HG02852 (cell line): ENCODE measurements around the gene UNC5B.

Experiments used
- ATAC-seq: cut with Tn5 transposase; IDR thresholded peaks from one replicate; pipeline ENCODE4 v1.9.1; 2021; ENCODE audit warnings: mild to moderate bottlenecking, moderate library complexity; ENCODE audit not compliant: unreplicated experiment

UNC5B gene

DNA sequence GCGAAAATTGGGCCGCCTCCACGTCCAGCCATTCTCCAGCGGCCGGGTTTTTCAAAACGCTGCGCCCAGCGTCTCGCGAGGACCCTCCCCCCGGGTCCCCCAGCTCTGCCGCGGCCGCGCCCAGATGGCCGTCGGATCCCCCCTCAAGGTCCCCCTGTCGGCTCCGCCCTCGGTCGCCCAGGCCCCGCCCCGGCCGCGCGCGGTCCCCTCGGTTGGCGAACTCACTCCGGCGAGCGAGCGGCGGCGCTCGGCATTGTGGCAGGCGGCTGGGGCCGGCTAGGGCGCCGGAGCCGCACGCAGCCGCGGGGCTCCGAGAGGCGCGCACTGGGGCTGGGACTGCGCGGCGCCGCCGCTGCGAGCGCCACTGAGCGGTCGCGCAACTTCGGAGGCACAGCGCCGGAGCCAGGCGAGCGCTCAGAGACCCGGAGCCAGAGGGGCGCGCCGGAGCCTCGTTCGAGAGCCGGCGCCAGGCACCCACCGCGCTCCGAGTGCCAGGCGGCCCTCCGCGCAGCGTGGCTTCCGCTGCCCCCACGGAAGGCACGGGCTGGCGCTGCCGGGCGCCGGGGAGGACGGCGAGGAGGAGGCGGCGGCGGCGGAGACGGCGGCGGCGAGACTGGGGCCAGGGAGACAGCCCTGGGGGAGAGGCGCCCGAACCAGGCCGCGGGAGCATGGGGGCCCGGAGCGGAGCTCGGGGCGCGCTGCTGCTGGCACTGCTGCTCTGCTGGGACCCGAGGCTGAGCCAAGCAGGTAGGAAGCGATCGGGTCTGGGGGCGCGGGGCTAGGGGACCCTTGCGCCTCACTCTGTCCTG is at the start of gene UNC5B:
TSS of gene UNC5B (plus strand) at position 253 of the 809 bp plus-strand sequence. CDS start at position 669, 416 bp downstream.
- no peak for ATAC-seq

DNA sequence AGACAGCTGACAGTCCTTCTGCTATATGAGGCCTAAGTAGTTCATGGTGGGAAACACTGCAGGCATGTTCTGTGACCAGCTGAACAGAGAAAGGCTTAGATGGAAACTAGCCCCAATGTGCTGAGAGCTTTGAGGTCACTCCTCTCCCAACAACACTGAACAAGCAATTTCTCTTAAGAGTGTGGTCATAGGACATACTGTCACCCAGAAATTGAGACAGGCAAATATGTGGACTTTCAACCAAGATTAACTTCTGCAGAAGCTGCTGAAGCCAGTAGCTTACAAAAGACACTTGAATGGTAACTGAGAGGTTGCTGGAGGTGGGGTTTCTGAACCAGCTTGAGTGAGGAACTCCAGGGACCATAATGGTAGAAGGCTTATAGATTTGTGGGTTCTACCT is 38.9 kb upstream of the UNC5B start:
- ATAC-seq, result no peak

DNA sequence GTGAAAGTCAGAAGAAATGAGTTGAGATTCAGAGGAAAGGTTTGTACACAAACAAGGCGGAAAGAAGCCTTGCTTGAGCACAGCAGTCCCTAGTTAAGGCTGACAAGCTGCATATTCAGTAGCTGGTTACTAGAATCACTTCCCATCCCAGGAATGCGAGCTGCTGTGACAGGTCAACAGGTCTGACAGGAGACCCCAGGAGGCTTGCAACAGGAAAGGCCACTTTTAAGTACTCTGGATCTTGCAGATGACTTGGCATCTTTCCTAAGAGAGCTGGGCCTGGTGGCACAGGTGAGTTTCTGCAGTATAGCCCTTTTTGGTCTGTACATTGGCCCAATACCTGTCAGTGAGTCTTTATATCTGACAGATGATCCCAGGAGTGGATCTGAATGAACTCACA is 35.7 kb upstream of the UNC5B start:
- ATAC-seq, result no peak

DNA sequence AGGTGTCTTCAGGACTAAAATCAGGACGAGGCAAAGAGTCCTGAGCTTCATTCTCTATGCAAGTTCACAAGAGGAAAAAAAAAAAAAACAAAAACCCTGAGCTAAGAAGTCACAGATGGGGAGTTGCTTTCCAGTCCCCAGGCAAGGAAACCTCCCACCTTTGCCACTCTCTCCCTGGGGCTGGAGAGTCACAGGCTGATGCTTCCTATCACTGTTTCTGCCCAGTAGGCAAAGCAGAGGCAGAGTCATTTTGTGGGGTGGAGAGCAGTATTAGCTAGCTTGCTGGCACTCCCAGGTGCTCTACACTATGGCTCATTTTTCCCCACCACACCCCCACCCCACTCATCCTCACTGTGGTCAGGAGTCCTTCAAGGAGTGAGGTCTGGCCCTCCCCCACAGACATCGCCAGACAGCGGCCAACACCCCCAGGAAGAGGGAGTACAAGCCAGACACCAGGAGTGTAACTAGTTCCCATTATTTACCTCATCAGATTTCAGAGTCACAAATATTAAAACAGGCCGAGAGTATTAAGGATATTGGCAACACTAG is 34.6 kb upstream of the UNC5B start:
- ATAC-seq, result no peak

DNA sequence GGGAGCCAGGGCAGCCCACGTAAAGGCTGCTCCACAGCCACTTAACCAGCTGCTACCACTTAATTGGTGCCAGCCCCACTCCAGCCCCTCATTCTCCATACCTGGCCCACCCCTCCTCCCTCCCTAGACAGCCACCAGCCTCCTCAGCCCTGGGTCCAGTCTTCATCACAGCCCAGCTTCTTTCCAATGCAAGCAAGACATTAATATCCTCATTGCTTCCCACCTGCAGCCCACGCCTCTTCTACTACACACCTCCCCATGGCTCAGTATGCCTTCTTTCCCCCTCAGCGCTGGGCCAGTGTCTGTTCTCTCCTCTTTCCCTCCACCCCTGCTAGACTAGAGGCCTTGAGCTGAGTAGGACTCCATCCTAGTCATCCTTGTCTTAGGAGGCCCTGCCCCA is 33.5 kb upstream of the UNC5B start:
- no peak for ATAC-seq

DNA sequence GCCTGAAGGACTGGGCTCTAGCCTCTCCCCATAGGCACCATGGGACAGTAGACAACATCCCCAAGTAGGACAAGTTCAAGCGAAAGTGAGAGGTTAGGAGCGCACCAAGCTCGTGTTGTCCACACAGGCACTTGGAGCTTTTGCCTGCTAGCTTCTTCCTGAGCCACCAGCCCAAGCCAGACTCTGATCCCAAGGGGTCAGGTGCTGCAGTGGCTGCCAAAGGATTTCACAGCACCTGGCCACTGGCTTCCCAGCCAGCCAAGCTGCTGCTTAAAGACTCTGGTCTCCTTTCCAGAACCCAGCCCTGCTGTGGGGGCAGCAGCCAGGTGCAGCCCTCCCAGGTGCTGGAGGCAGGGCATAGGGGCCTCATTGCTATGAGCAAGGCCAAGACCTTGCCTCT is 33.0 kb upstream of the UNC5B start:
- ATAC-seq, result no peak

DNA sequence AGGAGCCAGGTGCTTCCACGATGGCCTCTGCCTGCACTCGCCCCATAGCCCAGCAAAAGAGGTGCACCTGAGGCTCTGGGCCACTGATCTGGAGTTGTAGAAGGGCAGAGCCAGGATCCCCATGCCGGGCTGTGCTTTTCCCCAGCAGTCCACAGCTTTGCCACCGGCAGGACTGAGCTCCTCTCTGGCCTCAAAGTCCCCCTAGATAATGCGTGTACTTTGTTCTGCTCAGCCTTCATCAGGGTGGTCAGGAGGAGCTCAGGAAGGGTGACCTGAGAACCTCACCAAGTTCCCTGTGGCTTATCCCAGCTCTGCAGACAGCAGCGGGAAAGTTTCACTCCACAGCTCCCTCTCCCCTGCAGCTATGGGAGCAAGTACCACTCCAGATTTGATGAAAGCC is 27.9 kb upstream of the UNC5B start:
- no peak for ATAC-seq

DNA sequence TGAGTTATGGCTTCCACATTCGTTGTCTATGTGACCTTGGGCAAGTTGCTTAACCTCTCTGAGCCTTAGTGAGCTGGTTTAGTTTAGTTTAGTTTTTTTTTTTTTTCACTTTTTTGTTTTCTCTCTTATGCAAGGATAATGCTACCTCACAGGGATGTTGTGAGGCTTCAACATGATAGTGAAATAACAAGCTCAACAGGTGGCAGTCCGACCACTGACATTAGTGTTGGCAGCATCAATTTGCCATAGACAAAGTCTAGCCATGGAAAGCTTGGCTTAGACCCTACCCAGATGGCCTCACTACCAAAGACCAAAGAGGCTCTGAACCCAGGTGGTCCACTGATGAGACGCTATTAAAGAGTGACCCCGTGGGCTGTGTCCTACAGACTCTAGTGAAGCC is 27.2 kb upstream of the UNC5B start:
- no peak for ATAC-seq

DNA sequence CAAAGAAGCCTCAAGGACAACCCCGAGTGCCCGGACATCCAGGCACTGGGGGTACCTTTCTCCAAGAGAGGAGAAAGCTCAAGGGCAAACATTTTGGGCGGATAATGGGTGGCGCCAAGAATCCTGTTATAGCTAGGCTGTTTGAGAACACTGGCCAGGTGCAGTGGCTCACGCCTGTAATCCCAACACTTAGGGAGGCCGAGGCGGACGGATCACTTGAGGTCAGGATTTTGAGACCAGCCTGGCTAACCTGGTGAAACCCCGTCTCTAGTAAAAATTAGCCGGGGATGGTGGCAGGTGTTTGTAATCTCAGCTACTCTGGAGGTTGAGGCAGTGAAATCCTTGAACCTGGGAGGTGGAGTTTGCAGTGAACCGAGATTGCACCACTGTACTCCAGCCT is 25.2 kb upstream of the UNC5B start:
- ATAC-seq, result no peak

DNA sequence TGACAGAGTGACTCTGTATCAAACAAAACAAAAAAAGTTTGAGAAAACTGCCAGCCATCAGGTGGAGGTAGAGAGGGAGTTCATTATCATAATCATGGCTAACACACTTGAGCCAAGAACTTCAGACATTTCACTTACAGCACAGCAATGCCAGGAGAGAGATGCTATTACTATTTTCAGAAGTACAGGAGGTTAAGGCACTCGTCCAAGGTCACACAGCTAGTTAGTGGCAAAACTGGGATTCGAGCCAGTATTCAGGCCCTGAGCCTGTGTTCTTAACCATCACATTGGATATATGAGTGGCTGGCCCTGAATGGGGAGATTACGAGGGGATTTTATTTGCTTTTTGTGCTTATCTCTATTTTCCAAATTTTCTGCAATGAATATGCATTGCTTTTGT is 24.8 kb upstream of the UNC5B start:
- ATAC-seq, result no peak

DNA sequence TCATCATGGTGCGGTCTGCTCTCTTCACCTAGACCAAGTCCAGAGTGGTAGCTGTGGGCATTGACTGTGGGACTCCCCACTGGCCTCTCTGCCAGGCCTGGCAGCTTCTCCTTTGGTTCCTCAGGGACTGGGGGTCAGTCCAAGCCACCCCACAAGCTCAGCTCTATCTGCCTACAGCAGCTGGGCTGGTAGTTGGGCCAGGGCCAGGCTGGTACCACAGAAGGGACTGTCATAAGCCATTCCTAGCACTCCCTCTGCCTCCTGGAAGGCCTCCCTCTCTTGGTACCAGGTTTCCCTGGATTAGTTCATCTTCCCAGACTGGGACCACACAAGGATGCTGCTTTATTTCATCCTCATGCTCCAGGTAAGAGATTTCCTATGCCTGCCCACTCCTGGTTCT is 24.2 kb upstream of the UNC5B start:
- ATAC-seq, result no peak

DNA sequence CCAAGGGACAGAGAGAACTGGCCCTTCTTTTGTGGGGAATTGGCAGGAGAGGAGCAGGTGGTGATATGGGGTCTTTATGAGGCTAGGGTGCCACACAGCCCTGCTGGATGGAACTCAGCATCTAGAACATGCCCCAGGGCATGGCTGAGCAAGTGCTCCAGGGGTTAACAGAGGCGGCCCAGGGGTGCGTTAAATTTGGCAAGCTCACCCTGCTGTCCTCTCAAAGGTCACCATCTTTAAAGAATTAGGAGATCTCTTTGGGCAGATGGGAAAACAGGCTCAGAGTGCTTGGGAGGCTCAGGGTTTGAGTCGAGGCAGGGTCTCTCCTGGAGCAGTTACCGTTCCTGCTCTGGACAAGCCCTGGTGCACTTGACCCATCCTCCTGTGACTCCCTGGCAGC is 21.4 kb upstream of the UNC5B start:
- no peak for ATAC-seq

DNA sequence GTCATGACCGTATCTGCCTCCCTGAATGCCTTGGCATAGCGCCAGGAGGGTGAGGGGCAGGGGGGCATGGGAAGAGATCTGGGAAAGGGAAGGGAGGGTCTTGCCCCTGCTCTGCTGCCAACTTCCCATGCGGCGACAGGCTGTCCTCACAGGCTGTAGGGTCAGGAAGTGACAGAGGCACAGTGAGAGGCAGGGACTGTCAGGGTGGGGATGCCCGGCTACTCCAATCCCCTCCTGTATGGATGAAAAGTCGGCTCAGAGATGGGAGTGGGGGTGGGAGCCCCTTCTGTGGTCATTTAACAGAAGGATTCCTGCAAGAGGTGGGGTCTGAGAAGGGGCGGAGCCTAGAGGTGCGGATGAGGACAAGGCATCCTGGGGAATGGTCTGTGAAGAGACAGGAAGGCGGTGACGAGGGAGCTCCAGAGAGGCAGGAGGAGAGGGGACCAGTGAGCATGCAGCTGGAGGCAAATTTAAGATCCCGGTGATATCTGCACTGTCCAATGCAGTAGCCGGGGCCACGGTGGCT is 20.8 kb upstream of the UNC5B start:
- no peak for ATAC-seq

DNA sequence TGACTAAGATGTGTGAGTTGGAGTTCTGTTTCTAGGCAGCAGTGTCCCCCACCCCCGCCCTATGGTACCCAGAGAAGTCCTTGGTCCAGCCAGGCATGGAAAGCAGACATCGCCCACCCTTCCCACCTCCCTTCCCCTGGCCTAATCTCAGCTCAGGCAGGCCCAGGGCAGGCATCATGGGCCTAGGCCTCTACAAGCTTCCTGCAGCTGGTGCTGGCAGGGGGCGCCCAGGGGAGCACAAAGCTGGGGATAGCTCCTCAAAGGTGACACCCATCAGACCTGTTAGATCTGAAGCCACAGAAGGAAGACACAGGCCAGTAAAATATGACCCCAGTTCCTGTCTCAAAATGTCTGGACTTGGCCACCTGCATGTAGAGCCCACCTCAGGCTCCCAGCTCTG is 18.9 kb upstream of the UNC5B start:
- no peak for ATAC-seq

DNA sequence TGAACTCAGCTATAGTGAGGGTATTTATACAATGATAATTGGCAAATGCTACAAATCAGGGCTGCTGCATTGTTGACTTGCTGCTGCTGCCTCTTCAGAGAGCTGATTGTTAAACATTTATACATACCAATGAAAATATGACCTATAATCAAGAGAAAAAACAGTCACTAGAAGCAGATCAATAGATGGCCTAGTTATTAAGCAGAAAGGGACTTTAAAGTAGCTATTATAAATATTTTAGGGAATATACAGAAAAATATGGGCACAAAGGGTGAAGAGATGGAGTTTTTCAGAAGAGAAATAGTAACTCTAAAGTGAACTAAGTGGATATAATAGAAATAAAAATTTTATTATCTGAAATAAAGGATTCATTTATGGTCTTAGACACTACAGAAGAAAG is 14.4 kb upstream of the UNC5B start:
- no peak for ATAC-seq

DNA sequence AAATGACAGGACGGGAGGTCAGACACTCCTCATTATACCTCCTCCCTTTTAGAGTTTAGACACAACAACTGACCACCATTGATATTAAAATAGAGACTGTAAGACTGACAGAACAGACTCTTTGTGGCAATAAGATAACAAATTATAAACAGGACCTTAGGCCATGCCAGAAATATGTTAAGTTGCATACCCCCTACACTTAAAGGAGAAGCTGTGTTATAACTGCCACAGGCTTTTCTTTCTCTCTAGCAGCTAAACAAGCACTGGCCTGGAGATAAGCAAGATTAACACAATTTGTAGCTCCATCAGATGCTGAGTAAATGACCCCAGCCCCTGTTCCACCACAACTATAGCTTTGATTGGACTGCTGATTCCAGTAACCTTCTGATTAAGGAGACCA is 10.5 kb upstream of the UNC5B start:
- ATAC-seq, result no peak

DNA sequence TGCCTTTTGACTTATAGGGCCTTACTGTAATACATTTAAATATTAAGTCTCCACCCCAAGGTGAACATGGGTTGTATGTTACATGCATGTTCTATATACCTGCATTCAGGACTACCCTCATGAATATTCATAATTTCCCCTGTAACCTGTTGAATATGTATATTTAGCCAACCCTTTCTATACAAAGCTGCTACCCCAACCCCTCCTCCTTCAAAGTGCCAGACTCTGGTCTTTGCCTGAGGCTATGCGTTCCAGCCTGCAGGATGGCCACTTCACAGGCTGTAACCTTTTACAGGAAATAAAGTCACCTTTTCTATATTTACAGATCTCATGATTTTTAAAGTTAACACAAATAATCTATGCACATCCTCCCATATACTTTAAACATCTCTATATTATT is 10.1 kb upstream of the UNC5B start:
- no peak for ATAC-seq

DNA sequence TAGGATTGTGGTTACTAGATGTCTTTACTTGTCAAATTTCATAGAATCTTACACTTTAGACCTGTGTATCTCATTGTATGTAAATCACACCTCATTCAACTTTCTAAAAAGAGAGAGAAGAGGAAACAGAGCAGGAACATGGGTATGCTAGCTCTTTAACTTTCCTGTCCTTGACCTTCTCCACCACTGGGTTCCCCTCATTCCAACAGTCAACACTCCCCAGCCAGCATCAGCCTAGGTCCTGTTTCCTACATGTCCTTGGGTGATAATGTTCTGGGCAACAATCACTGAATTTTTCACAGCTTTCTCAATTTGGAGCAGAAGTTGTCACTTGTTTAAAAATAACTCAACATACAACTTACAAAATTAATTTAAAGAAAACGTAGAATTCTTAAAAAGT is 9.2 kb upstream of the UNC5B start:
- no peak for ATAC-seq

DNA sequence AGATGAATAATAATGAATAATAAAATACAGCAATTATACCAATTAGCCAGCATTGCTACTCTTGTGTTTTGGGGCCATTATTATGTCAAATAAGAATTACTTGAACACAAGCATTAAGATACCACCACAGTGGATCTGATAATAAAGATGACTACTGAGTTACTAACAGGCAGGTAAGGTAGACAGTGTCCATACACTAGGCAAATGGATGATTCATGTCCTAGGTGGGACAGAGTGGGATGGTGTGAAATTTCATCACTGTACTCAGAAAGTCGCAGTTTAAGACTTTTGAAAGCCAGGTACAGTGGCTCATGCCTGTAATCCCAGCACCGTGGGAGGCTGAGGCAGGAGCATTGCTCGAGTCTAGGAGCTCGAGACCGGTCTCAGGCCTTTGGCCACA is 8.7 kb upstream of the UNC5B start:
- no peak for ATAC-seq

DNA sequence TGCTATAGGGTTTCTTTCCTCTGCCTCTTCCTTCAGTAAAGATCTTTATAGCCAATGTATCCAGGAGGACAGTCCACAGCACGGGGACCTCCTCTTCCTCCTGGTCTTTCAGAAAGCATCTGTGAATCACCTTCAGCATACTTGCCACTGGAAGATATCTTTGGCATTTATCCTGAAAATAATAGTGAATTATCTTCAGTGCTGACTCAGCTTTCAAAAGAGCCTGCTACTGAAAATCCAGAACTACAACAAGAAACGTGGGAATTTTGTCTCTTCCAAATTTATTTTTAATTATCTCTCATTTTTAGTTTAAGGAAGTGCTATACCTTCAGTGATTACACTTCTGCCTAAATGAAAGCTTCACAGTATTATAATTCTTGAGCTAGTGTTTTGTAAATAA is 7.6 kb upstream of the UNC5B start:
- ATAC-seq, result no peak

DNA sequence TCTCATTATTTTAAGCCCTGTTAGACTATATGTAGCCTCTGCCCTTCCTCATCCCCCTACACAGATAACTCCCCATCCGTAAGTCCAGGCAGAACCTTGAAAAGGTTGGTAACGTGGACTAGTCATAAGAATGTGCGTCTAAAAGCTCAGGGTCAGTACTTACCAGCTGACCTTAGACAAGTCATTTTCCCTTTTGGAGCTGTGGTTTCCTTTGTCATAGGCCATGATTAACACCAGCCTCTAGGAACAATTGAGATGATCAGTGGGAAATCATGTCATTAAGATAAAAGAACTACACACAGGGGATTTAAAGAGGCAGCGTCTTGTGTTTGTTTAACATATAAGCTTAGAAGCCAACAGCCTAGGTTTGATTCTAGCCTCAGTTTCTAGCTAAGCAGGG is 6.9 kb upstream of the UNC5B start:
- no peak for ATAC-seq

DNA sequence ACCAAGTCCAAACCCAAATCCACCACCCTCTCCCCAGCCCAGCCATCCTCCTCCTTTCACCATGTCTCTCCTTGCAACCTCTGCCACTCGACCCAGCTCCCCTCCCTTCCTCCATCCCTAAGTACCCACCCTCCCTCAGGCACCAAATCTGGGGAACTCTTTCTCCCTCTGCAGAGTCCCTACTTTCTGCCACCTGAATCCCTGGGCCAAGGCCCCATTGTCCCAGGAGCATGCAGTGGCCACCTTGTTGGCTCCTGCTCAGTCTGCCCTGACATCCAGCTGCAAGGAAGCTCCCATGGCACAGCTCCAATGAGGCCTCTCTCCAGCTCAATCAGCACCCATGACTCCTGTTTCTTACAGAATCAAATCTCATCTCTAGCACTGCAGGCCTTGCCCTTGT is 5.5 kb upstream of the UNC5B start:
- ATAC-seq, result no peak

DNA sequence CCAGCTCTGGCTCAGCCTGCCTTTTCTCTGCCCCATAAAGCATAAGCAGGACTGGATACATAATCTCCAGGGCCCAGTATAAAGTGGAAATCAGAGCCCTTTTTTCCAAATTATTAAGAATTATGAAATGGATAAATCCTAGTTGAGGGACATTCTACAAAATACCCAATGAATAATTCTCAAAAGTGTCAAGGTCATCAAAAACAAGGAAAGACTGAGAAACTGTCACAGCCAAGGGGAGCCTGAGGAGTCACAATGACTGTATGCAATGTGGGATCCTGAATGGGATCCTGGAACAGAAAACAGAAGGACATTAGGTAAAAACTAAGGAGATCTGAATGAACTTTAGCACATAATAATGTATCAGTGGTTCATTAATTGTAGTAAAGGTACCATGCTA is 4.8 kb upstream of the UNC5B start:
- no peak for ATAC-seq
